Fibroblast of the aortic adventitia (primary cell): Measurements from ENCODE around the gene HAL. TPM values are rescaled to one million over a fixed set of nuclear protein-coding genes. Genes with fewer than 3 reads are reported as not detected.

ENCODE experiments used
- DNase-seq: peaks from one replicate; pipeline ENCODE4 v3.0.0-alpha.2; 2010; ENCODE audit warnings: low read depth
- H3K4me3 ChIP-seq: 2 replicates; pipeline ENCODE4 v1.5.1; 2011; ENCODE audit warnings: low read depth, mild to moderate bottlenecking, control low read depth, low read length, moderate library complexity
- CTCF ChIP-seq: IDR thresholded peaks from 2 replicates; pipeline ENCODE4 v1.5.1; 2011; ENCODE audit warnings: mild to moderate bottlenecking, low read length, control low read depth, inconsistent platforms; ENCODE audit not compliant: insufficient read depth
- total RNA-seq: library from RNA; depleted of rRNA; stranded (reverse); fragments of >200 nt; gene quantifications from 2 replicates; pipeline ENCODE4 v1.2.3, GENCODE V29; 2012; ENCODE audit warnings: low replicate concordance

HAL gene
- total RNA-seq, 1 donor: 0.09 TPM

GRCh38 chr12:96028538-96028937 lies 32.4 kb upstream of the HAL start:
- H3K4me3 ChIP-seq: no peak overlapping the region
- no peak for DNase-seq
- TF ChIP-seq CTCF: no peak

- no peak for DNase-seq
- no peak overlapping the region for H3K4me3 ChIP-seq
- no peak for TF ChIP-seq CTCF
Measured at GRCh38 chr12:96026331-96026730, 30.2 kb upstream of the HAL start.

- TF ChIP-seq CTCF: no peak
- no peak for DNase-seq
- H3K4me3 ChIP-seq: no peak overlapping the region
Measured at GRCh38 chr12:96025518-96025917, 29.4 kb upstream of the HAL start.

GRCh38 chr12:96020314-96021003 lies 24.3 kb upstream of the HAL start:
- TF ChIP-seq CTCF: no peak
- H3K4me3 ChIP-seq: no peak overlapping the region
- DNase-seq: no peak

GRCh38 chr12:96015672-96016071 lies 19.5 kb upstream of the HAL start:
- DNase-seq: peak; percentile 27
- H3K4me3 ChIP-seq: no peak overlapping the region
- TF ChIP-seq CTCF: peak; percentile 39

- no peak overlapping the region for H3K4me3 ChIP-seq
- TF ChIP-seq CTCF: no peak
- peak; percentile 50 for DNase-seq
Measured at GRCh38 chr12:96014943-96015599, 18.9 kb upstream of the HAL start.
